A549 (cell line): ENCODE results near the gene EGLN2. TPM values are rescaled to one million over a fixed set of nuclear protein-coding genes. Genes with fewer than 3 reads are reported as not detected.
A peak's percentile ranks its signal among the peaks of the same experiment; 100 is the strongest.
"Not testable (repeated sequence)": the region's sequence is repeated elsewhere in the genome, so short reads cannot be mapped to it uniquely, and the experiment has no call there.

Source experiments
- ATAC-seq, 2 experiments: fragments of 200-7000 bp in 1 of 2; fragments of >200 bp in 1 of 2; cut with Nextera tagmentation in 1 of 2; cut with Tn5 transposase in 1 of 2; 3 replicates each; pipeline versions ENCODE4 v1.8.0 to v1.9.1; 2018 to 2020; ENCODE audit warnings: mild to moderate bottlenecking in 1 of 2, moderate library complexity in 1 of 2
- CTCF ChIA-PET: fragments of 300-600 bp; sonication (Branson Sonifier 250); formaldehyde crosslinking; extraction: SDS; loops from one replicate; lab custom pipeline; 2021; ENCODE audit warnings: antibody characterized with exemption, inconsistent platforms; lab: Yijun Ruan, JAX
- POLR2A ChIA-PET: fragments of 350-600 bp; formaldehyde crosslinking; extraction: SDS; loops from one replicate; lab custom pipeline; 2021; ENCODE audit warnings: antibody characterized with exemption, inconsistent platforms; lab: Yijun Ruan, JAX
- DNase-seq, 2 experiments: peaks; one replicate each; pipeline versions ENCODE4 v3.0.0 to v3.0.0-alpha.2; 2011 to 2016; ENCODE audit warnings: low read depth in 1 of 2, low spot score in 1 of 2
- FAIRE-seq: peaks from 2 replicates; lab custom pipeline; 2011; peaks lifted over from hg19 to GRCh38; lab: Jason Lieb, UNC
- H3K27ac ChIP-seq, 2 experiments: fragments of >200 bp; sonication (Bioruptor Twin); formaldehyde crosslinking; 3 replicates each; pipeline ENCODE4 v1.5.1; 2016 to 2017
- H3K4me1 ChIP-seq: fragments of >200 bp; sonication (Bioruptor Twin); formaldehyde crosslinking; 3 replicates; pipeline ENCODE4 v1.6.1; 2016
- H3K4me2 ChIP-seq: fragments of >200 bp; sonication (Bioruptor Twin); formaldehyde crosslinking; 3 replicates; pipeline ENCODE4 v1.6.1; 2016
- H3K4me3 ChIP-seq: fragments of >200 bp; sonication (Bioruptor Twin); formaldehyde crosslinking; 3 replicates; pipeline ENCODE4 v1.5.1; 2016
- H3K9me3 ChIP-seq: fragments of >200 bp; sonication (Bioruptor Twin); formaldehyde crosslinking; 3 replicates; pipeline ENCODE4 v1.6.1; 2016
- BCL3 ChIP-seq: fragments of >200 bp; sonication (Bioruptor Twin); formaldehyde crosslinking; IDR thresholded peaks from 3 replicates; pipeline ENCODE4 v1.6.1; 2016
- CEBPB ChIP-seq, 2 experiments: fragments of >200 bp in 1 of 2; sonication (Bioruptor Twin) in 1 of 2; formaldehyde crosslinking in 1 of 2; IDR thresholded peaks; 2 replicates each; pipeline ENCODE4 v1.6.1; 2012 to 2016
- FOSB ChIP-seq: fragments of 250-450 bp; sonication (Bioruptor Pico); IDR thresholded peaks from 2 replicates; pipeline ENCODE4 v1.5.0; 2020; ENCODE audit warnings: mild to moderate bottlenecking, moderate library complexity
- HOXA7 ChIP-seq: fragments of 250-450 bp; sonication (Bioruptor Pico); IDR thresholded peaks from 2 replicates; pipeline ENCODE4 v1.5.0; 2020; ENCODE audit warnings: mild to moderate bottlenecking, moderate library complexity
- JUN ChIP-seq, 2 experiments: fragments of >200 bp; sonication (Bioruptor Twin); formaldehyde crosslinking; IDR thresholded peaks; 2 replicates in 1 of 2; 3 replicates in 1 of 2; pipeline ENCODE4 v1.6.1; 2016 to 2017
- NR3C1 ChIP-seq: fragments of >200 bp; sonication (Bioruptor Twin); formaldehyde crosslinking; IDR thresholded peaks from 3 replicates; pipeline ENCODE4 v1.6.1; 2017
- PHF8 ChIP-seq: fragments of 200-600 bp; sonication (generic); IDR thresholded peaks from 2 replicates; pipeline ENCODE4 v1.6.1; 2016; ENCODE audit warnings: low read depth, mild to moderate bottlenecking, antibody characterized with exemption, moderate library complexity, borderline replicate concordance
- RARB ChIP-seq: fragments of 250-450 bp; sonication (Bioruptor Pico); IDR thresholded peaks from 2 replicates; pipeline ENCODE4 v1.8.0; 2021; ENCODE audit warnings: mild to moderate bottlenecking, moderate library complexity
- WGBS: methylation state at CpG from one replicate; pipeline ENCODE4 v1.1.6; 2017; ENCODE audit errors: missing lambda C conversion rate; 5-methylcytosine and 5-hydroxymethylcytosine counted together
- polyA plus RNA-seq, 4 experiments: library from polyadenylated mRNA; depleted of rRNA in 3 of 4; stranded (reverse); fragments of >200 nt; fragmentation: RNase III in 1 of 4; extraction: RNeasy Plus Mini Kit Qiagen cat#74134 plus additional on column Dnase treatment in 1 of 4; gene quantifications; 2 replicates in 3 of 4; 3 replicates in 1 of 4; pipeline ENCODE4 v1.2.3, GENCODE V29; 2011 to 2017
- TF ChIP-seq, protein P1 (sequence below): IDR thresholded peaks from 2 replicates; pipeline ENCODE4 v1.6.1; 2012

EGLN2 gene
- polyA plus RNA-seq, 2 of the 4 experiments (the other 2 are of a cell fraction): 34.7 to 81.4 TPM

GRCh38 chr19:40810649-40811408, 11.8 kb downstream of the EGLN2 start:
- Histone ChIP-seq H3K4me1 (peaks cover 19% of the 10 kb centered on the region), H3K27ac (peak overlapping the region; percentile 25 to 50; a peak in 4 of 6 replicates)
- WGBS: 60% methylated on average over 61 of the region's 65 CpGs
- peak; percentile 50 to 76 for DNase-seq
- CTCF ChIA-PET: interaction anchor here (0.7 to 1.3 kb wide), 3 partner anchors 9 to 454 kb away, joined by 3 to 6 read pairs (median 4); partner anchors contain the start of gene EGLN2
- H3K9me3 ChIP-seq: not testable (repeated sequence)
- ATAC-seq: peak; percentile 41 to 73
- peak; percentile 70 for FAIRE-seq
- TF ChIP-seq BCL3 (0 out of 3 replicates have a peak, but pooled peaks have one; percentile 19), JUN (IDR thresholded peaks at IDR 0.05) (0 out of 5 replicates have a peak, but pooled peaks of 1 of the 2 experiments have one; percentile 21)
- TF ChIP-seq, protein P1, sequence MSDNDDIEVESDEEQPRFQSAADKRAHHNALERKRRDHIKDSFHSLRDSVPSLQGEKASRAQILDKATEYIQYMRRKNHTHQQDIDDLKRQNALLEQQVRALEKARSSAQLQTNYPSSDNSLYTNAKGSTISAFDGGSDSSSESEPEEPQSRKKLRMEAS: peak; percentile 47; the same call in 1 of the 2 replicates
- TF ChIP-seq, all 56 proteins: peak for 3; not testable (repeated sequence) for 53
- POLR2A ChIA-PET: interaction anchor here (1.3 kb wide), 1 partner anchor 33 kb away, joined by 6 read pairs; the partner anchor contains the start of gene RAB4B
- H3K4me2 ChIP-seq: peak overlapping the region; percentile 54
- peak overlapping the region; percentile 23; the same call in 1 of the 3 replicates for H3K4me3 ChIP-seq

DNA sequence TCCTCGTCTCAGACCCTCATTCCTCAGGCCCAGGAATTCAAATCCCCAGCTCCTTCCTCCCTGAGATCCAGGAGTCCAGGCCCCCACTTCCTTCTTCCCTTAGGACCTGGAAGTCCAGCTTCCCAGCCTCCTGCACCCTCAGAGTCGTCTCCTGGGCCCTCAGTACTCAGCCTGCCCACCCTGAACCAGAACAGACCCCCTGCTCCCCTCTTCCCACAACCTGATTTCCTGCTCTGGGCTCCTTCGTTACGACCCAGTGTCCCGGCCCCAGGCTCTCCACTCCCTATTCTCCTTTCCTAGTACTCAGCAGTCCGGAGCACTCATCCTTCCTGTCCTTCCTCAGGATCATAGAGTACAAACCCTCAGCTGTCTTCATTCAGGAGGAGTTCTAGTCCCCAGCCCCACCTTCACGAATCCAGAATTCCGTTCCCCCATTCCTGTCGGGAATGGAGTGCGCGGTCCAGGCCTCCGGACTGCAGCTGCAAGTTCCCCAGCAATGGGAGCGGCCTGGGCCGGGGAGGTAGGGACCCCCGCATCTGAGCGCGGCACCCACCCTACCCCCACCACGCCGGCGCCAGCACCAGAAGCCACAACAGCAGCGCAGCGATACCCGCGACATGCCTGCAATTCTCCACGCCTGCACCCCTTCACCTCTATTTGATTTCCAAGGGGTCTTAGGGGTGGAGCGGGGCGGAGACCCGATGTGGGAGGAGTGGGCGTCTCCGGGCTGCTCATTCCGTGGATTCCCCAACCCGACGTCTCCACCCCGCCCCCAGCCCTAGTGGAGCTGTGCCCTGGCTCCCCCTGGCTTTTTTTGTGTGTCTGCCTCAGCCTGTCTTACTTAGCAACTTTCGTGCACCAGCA, 12.7 kb downstream of the EGLN2 start:
- Histone ChIP-seq H3K27ac (peak overlapping the region; percentile 25 to 50; a peak in 4 of 6 replicates), H3K4me3 (no peak overlapping the region), H3K4me2 (peak overlapping the region; percentile 54), H3K9me3 (no peaks in the 10 kb centered on the region), H3K4me1 (peaks cover 15% of the 10 kb centered on the region)
- ATAC-seq (no peak), FAIRE-seq (no peak), DNase-seq (no peak)
- TF ChIP-seq PHF8 (no peak), JUN (IDR thresholded peaks at IDR 0.05) (0 out of 5 replicates have a peak, but pooled peaks of 1 of the 2 experiments have one; percentile 12), CEBPB (IDR thresholded peaks at IDR 0.05) (no peak), HOXA7 (no peak)
- ChIA-PET POLR2A (interaction anchor here (1.3 kb wide), 1 partner anchor 33 kb away, joined by 6 read pairs; the partner anchor contains the start of gene RAB4B), CTCF (interaction anchor here (0.7 to 1.5 kb wide), 7 partner anchors 8 to 453 kb away, joined by 3 to 8 read pairs (median 4); partner anchors contain the start of gene EGLN2)
- 89% methylated on average over 35 of the region's 35 CpGs for WGBS

DNA sequence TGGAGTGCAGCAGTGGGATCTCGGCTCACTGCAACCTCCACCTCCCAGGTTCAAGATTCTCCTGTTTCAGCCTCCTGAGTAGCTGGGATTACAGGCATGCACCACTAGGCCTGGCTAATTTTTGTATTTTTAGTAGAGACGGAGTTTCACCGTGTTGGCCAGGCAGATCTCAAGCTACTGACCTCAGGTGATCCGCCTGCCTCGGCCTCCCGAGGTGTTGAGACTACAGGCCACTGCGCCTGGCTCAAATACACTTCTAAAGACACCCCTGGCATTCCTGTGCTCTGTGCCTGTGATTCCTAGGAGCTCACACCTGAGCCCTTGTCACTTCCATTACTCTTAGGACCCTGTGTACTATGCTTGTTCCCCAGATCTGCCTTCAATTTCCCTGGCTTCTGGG, 13.6 kb downstream of the EGLN2 start:
- WGBS: 95% methylated on average over 7 of the region's 7 CpGs
- H3K4me2 ChIP-seq, FAIRE-seq, H3K4me1 ChIP-seq, POLR2A ChIA-PET, H3K4me3 ChIP-seq, H3K9me3 ChIP-seq, ATAC-seq, DNase-seq: not testable (repeated sequence)
- H3K27ac ChIP-seq: peak overlapping the region in 1 of 2 experiments; percentile 35; a peak in 2 of 6 replicates
- CTCF ChIA-PET: interaction anchor here (0.9 to 1.5 kb wide), 4 partner anchors 14 to 178 kb away, joined by 4 to 8 read pairs (median 5); partner anchors contain the start of gene EGLN2

DNA sequence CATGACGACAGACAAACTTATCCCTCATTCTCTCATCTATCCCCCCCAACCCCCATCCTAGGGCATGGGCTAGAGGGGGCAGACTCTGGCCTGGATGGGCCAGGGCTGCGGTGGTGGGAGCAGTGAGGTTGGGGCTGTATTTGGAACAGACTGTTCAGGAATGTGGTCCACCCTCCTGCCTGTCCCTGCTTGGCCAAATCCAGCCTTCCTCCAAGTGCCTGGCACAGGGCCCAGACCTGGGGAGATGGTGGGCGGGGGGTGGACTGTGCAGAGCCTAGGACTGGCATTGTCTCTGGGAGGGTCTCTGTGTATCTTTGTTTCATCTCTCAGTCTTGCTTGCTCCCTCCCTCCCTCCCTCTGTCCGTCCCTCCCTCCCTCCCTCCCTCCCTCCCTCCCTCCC, 14.2 kb downstream of the EGLN2 start:
- 75% methylated on average over 3 of the region's 4 CpGs for WGBS
- CTCF ChIA-PET: interaction anchor here (1.0 to 2.0 kb wide), 4 partner anchors 12 to 179 kb away, joined by 4 to 8 read pairs (median 7); partner anchors contain the start of gene EGLN2
- H3K27ac ChIP-seq: peak overlapping the region; percentile 12 to 35; a peak in 2 of 6 replicates
- no peak overlapping the region for H3K4me2 ChIP-seq
- DNase-seq (no peak), FAIRE-seq (no peak), ATAC-seq (no peak)
- POLR2A ChIA-PET: no interaction called here
- TF ChIP-seq NR3C1 (no peak), RARB (CRISPR knock-in tag) (no peak), FOSB (CRISPR knock-in tag) (no peak)
- H3K4me3 ChIP-seq: no peak overlapping the region
- peaks cover 9% of the 10 kb centered on the region; the same call in 2 of the 3 replicates for H3K4me1 ChIP-seq
- no peaks in the 10 kb centered on the region for H3K9me3 ChIP-seq
